H1 (cell line): ENCODE measurements around the gene DNAAF3. TPM values are rescaled to one million over a fixed set of nuclear protein-coding genes. Genes with fewer than 3 reads are reported as not detected.

Experiments
- CTCF ChIA-PET: fragments of 300-600 bp; sonication (Branson Sonifier 250); formaldehyde crosslinking; loops from one replicate; lab custom pipeline; 2021; ENCODE audit not compliant: partially characterized antibody; lab: Charles Lee
- POLR2A ChIA-PET: fragments of 300-600 bp; sonication (Branson Sonifier 250); formaldehyde crosslinking; loops from one replicate; lab custom pipeline; 2021; ENCODE audit warnings: inconsistent platforms; ENCODE audit not compliant: partially characterized antibody; lab: Charles Lee
- DNase-seq, 2 experiments: peaks; one replicate each; pipeline versions ENCODE4 v3.0.0 to v3.0.0-alpha.2; 2010 to 2022; ENCODE audit warnings: low spot score in 2 of 2, low read depth in 1 of 2, mixed read lengths in 1 of 2
- FAIRE-seq: peaks from 2 replicates; lab custom pipeline; 2011; peaks lifted over from hg19 to GRCh38; lab: Jason Lieb, UNC
- H2AFZ ChIP-seq: 2 replicates; pipeline ENCODE4 v1.8.1; 2012; ENCODE audit warnings: low read length, inconsistent platforms
- H2AK5ac ChIP-seq: 2 replicates; pipeline ENCODE4 v1.6.1; 2013; ENCODE audit warnings: low read depth, low read length
- H2BK120ac ChIP-seq: replicated peaks from 2 replicates; pipeline ENCODE3; 2013; ENCODE audit warnings: low read depth, low read length, inconsistent platforms
- H2BK12ac ChIP-seq: 2 replicates; pipeline ENCODE4 v1.6.1; 2013; ENCODE audit warnings: low read depth, low read length
- H2BK15ac ChIP-seq: 2 replicates; pipeline ENCODE4 v1.6.1; 2013; ENCODE audit warnings: low read length
- H2BK20ac ChIP-seq: 2 replicates; pipeline ENCODE4 v1.6.1; 2013; ENCODE audit warnings: low read length
- H2BK5ac ChIP-seq: 2 replicates; pipeline ENCODE4 v1.6.1; 2013; ENCODE audit warnings: low read depth, low read length
- H3K14ac ChIP-seq: 2 replicates; pipeline ENCODE4 v1.6.1; 2013; ENCODE audit warnings: inconsistent platforms; ENCODE audit not compliant: insufficient read length
- H3K18ac ChIP-seq: 2 replicates; pipeline ENCODE4 v1.6.1; 2013; ENCODE audit warnings: low read length; ENCODE audit errors: extremely low read depth
- H3K23ac ChIP-seq: 2 replicates; pipeline ENCODE4 v1.6.1; 2013; ENCODE audit warnings: inconsistent platforms; ENCODE audit not compliant: insufficient read length
- H3K23me2 ChIP-seq: 2 replicates; pipeline ENCODE4 v1.6.1; 2013; ENCODE audit warnings: low read depth, low read length
- H3K27ac ChIP-seq: 2 replicates; pipeline ENCODE4 v1.6.1; 2011; ENCODE audit warnings: low read depth, low read length, inconsistent platforms
- H3K27me3 ChIP-seq, 4 experiments: replicated peaks in 1 of 4; 1 replicate in 1 of 4; 2 replicates in 3 of 4; pipeline versions ENCODE4 v1.6.1 to v1.8.1; 2011 to 2013; ENCODE audit warnings: low read length in 3 of 4, mild to moderate bottlenecking in 3 of 4, inconsistent platforms in 2 of 4, mixed read lengths in 2 of 4, moderate library complexity in 1 of 4; ENCODE audit not compliant: control insufficient read depth in 3 of 4, insufficient read depth in 3 of 4; ENCODE audit errors: extremely low read depth in 1 of 4
- H3K36me3 ChIP-seq, 4 experiments: 2 replicates each; pipeline versions ENCODE4 v1.6.1 to v1.8.1; 2011 to 2013; ENCODE audit warnings: mild to moderate bottlenecking in 4 of 4, low read length in 3 of 4, moderate library complexity in 2 of 4, control low read depth in 1 of 4, inconsistent platforms in 1 of 4; ENCODE audit not compliant: insufficient read depth in 4 of 4, control insufficient read depth in 2 of 4
- H3K4ac ChIP-seq: replicated peaks from 2 replicates; pipeline ENCODE3; 2013; ENCODE audit warnings: low read length, low read depth, mixed read lengths, inconsistent platforms; ENCODE audit not compliant: insufficient read length
- H3K4me1 ChIP-seq, 4 experiments: replicated peaks in 1 of 4; 1 replicate in 1 of 4; 2 replicates in 3 of 4; pipeline versions ENCODE4 v1.6.1 to v1.8.1; 2011 to 2013; ENCODE audit warnings: low read length in 3 of 4, inconsistent platforms in 2 of 4, mixed read lengths in 1 of 4; ENCODE audit not compliant: insufficient read depth in 4 of 4, control insufficient read depth in 3 of 4
- H3K4me2 ChIP-seq, 2 experiments: 2 replicates each; pipeline versions ENCODE4 v1.6.1 to v1.8.1; 2011 to 2013; ENCODE audit warnings: low read depth in 2 of 2, low read length in 2 of 2, control low read depth in 1 of 2, inconsistent platforms in 1 of 2, mild to moderate bottlenecking in 1 of 2; ENCODE audit not compliant: insufficient read depth in 1 of 2
- H3K4me3 ChIP-seq, 4 experiments: fragments of 200-600, 300-600 bp in 1 of 4; sonication (generic), shearing (Covaris generic), sonication (Bioruptor Twin) in 1 of 4; 2 replicates each; pipeline versions ENCODE4 v1.5.1 to v1.8.1; 2011 to 2016; ENCODE audit warnings: low read length in 4 of 4, low read depth in 3 of 4, control low read depth in 2 of 4, inconsistent platforms in 2 of 4, mild to moderate bottlenecking in 2 of 4, mixed read lengths in 1 of 4, moderate library complexity in 1 of 4; ENCODE audit not compliant: insufficient read depth in 2 of 4; ENCODE audit errors: extremely low read depth in 1 of 4
- H3K56ac ChIP-seq: replicated peaks from 2 replicates; pipeline ENCODE3; 2013; ENCODE audit warnings: low read depth, mild to moderate bottlenecking, mixed read lengths, low read length, inconsistent platforms; ENCODE audit not compliant: insufficient read length
- H3K79me1 ChIP-seq: 2 replicates; pipeline ENCODE4 v1.6.1; 2013; ENCODE audit warnings: low read depth, low read length, control low read depth
- H3K79me2 ChIP-seq, 2 experiments: 2 replicates each; pipeline versions ENCODE4 v1.6.1 to v1.8.1; 2012 to 2013; ENCODE audit warnings: low read length in 2 of 2, mild to moderate bottlenecking in 2 of 2, inconsistent platforms in 1 of 2; ENCODE audit not compliant: insufficient read depth in 2 of 2, control insufficient read depth in 1 of 2
- H3K9ac ChIP-seq, 4 experiments: replicated peaks in 1 of 4; 1 replicate in 1 of 4; 2 replicates in 3 of 4; pipeline versions ENCODE4 v1.6.1 to v1.8.1; 2011 to 2013; ENCODE audit warnings: low read depth in 3 of 4, low read length in 3 of 4, control low read depth in 2 of 4, mild to moderate bottlenecking in 2 of 4, moderate library complexity in 2 of 4, inconsistent platforms in 1 of 4; ENCODE audit errors: extremely low read depth in 1 of 4
- H3K9me3 ChIP-seq, 2 experiments: 2 replicates each; pipeline versions ENCODE4 v1.6.1 to v1.8.1; 2012 to 2013; ENCODE audit warnings: mild to moderate bottlenecking in 2 of 2, moderate library complexity in 2 of 2, control low read depth in 1 of 2, inconsistent platforms in 1 of 2, low read depth in 1 of 2, low read length in 1 of 2, mixed read lengths in 1 of 2; ENCODE audit not compliant: insufficient read depth in 2 of 2
- H4K20me1 ChIP-seq, 2 experiments: replicated peaks in 1 of 2; 2 replicates each; pipeline versions ENCODE3 to v1.8.1; 2011 to 2013; ENCODE audit warnings: inconsistent platforms in 2 of 2, low read length in 2 of 2, mild to moderate bottlenecking in 1 of 2; ENCODE audit not compliant: insufficient read depth in 2 of 2, control insufficient read depth in 1 of 2
- H4K5ac ChIP-seq: 2 replicates; pipeline ENCODE4 v1.6.1; 2013; ENCODE audit warnings: low read length, low read depth, mixed read lengths, inconsistent platforms; ENCODE audit not compliant: insufficient read length
- H4K8ac ChIP-seq: 2 replicates; pipeline ENCODE4 v1.8.0; 2013; ENCODE audit warnings: mild to moderate bottlenecking, moderate library complexity, low read length, inconsistent platforms; ENCODE audit not compliant: insufficient read depth; ENCODE audit errors: extremely low read depth
- H4K91ac ChIP-seq: replicated peaks from 2 replicates; pipeline ENCODE3; 2013; ENCODE audit warnings: low read length, mixed read lengths, inconsistent platforms; ENCODE audit not compliant: insufficient read length
- BACH1 ChIP-seq: IDR thresholded peaks from 2 replicates; pipeline ENCODE4 v1.6.1; 2012; ENCODE audit warnings: low read length, improper control_type of control experiment
- E2F6 ChIP-seq: IDR thresholded peaks from 2 replicates; pipeline ENCODE4 v1.6.1; 2012; ENCODE audit warnings: inconsistent platforms
- HDAC2 ChIP-seq, 2 experiments: fragments of 300-600 bp in 1 of 2; sonication (generic) in 1 of 2; IDR thresholded peaks; 2 replicates each; pipeline ENCODE4 v1.6.1; 2011 to 2012; ENCODE audit warnings: low read depth in 2 of 2, low read length in 2 of 2, mild to moderate bottlenecking in 2 of 2, moderate library complexity in 2 of 2, borderline replicate concordance in 1 of 2, inconsistent platforms in 1 of 2
- KDM1A ChIP-seq: fragments of 200-600, 300-600 bp; sonication (generic); IDR thresholded peaks from 2 replicates; pipeline ENCODE4 v1.7.1; 2016; ENCODE audit warnings: mild to moderate bottlenecking, low read length, borderline replicate concordance
- RFX5 ChIP-seq: IDR thresholded peaks from 2 replicates; pipeline ENCODE4 v1.6.1; 2011; ENCODE audit warnings: low read depth, low read length, improper control_type of control experiment, borderline replicate concordance
- SIN3A ChIP-seq, 2 experiments: IDR thresholded peaks in 1 of 2; conservative IDR thresholded peaks in 1 of 2; 2 replicates each; pipeline ENCODE4 v1.6.1; 2011 to 2012; ENCODE audit warnings: low read length in 2 of 2, improper control_type of control experiment in 1 of 2, low read depth in 1 of 2, mild to moderate bottlenecking in 1 of 2
- WGBS, 2 experiments: shearing (Covaris generic) in 1 of 2; methylation state at CpG; one replicate each; pipeline versions ENCODE4 v1.1.6 to v1.1.7; 2013 to 2015; ENCODE audit warnings: low lambda C conversion rate in 2 of 2, mixed read lengths in 2 of 2, inconsistent platforms in 1 of 2, low coverage in 1 of 2, missing lambda C conversion rate in 1 of 2; ENCODE audit not compliant: insufficient replicate concordance in 2 of 2, insufficient coverage in 1 of 2, insufficient read length in 1 of 2; ENCODE audit errors: extremely low coverage in 1 of 2, missing lambda C conversion rate in 1 of 2; 5-methylcytosine and 5-hydroxymethylcytosine counted together
- polyA plus RNA-seq, 7 experiments: library from polyadenylated mRNA; depleted of rRNA in 3 of 7; stranded (reverse) in 5 of 7; unstranded in 2 of 7; fragments of >200 nt in 5 of 7; fragments of 200-250 nt in 2 of 7; gene quantifications; 1 replicate in 5 of 7; 2 replicates in 1 of 7; 4 replicates in 1 of 7; pipeline versions ENCODE4 v1.2.1 to v1.2.3, GENCODE V29; 2011 to 2013; ENCODE audit warnings: missing spikeins in 2 of 7, mixed read lengths in 2 of 7
- total RNA-seq: library from RNA; stranded (reverse); fragmentation: NEBNext Ultra II Directional; extraction: Animal tissue kit (Norgen Biotek cat#: 25700); gene quantifications from 2 replicates; pipeline ENCODE4 v1.2.1, GENCODE V29; 2021

Gene DNAAF3
- total and polyA plus RNA-seq, 2 of the 8 experiments (the other 6 are each of a cell fraction or from before 2014, with no cell fraction given), result 5.4 to 8.0 TPM

- H2BK12ac ChIP-seq, result 0 out of 2 replicates have a peak overlapping the region, but pooled peaks have one; percentile 27
- H3K79me2 ChIP-seq, result peaks cover 0 to 26% of the 10 kb centered on the region in 2 experiments; a peak in 2 of 4 replicates
- H4K91ac ChIP-seq, result no peak overlapping the region
- CTCF ChIA-PET, result interaction anchor here (0.6 to 1.2 kb wide), 5 partner anchors 9 to 63 kb away, joined by 3 to 4 read pairs (median 3); no protein-coding TSS in a partner anchor
- H3K18ac ChIP-seq, result no peak overlapping the region
- H3K4ac ChIP-seq, result no peak overlapping the region
- H4K20me1 ChIP-seq, result peaks cover 20 to 26% of the 10 kb centered on the region in 2 experiments
- no peak overlapping the region for H3K4me3 ChIP-seq
- no peak overlapping the region for H2BK15ac ChIP-seq
- POLR2A ChIA-PET, result interaction anchor here (1.0 kb wide), 1 partner anchor 12 kb away, joined by 3 read pairs; no protein-coding TSS in a partner anchor
- peaks cover 5% of the 10 kb centered on the region; the same call in 1 of the 2 replicates for H3K23me2 ChIP-seq
- no peak overlapping the region for H3K56ac ChIP-seq
- WGBS, 2 experiments, result 90% methylated on average over 21 of the region's 21 CpGs; no CpG with 5 or more reads in 1 of the 2 experiments
- H2BK120ac ChIP-seq, result no peak overlapping the region
- no peak overlapping the region for H4K5ac ChIP-seq
- FAIRE-seq, result no peak
- no peak overlapping the region for H2BK20ac ChIP-seq
- H3K36me3 ChIP-seq, result peaks cover 0 to 4% (median 0%) of the 10 kb centered on the region in 4 experiments; a peak in 1 of 8 replicates
- H3K4me1 ChIP-seq, result peaks cover 0 to 15% (median 10%) of the 10 kb centered on the region in 4 experiments; a peak in 5 of 7 replicates
- H3K79me1 ChIP-seq, result peaks cover 33% of the 10 kb centered on the region
- no peaks in the 10 kb centered on the region for H3K27me3 ChIP-seq
- TF ChIP-seq SIN3A (conservative IDR thresholded peaks at IDR 0.05 in 1 of 2, IDR thresholded peaks at IDR 0.05 in 1 of 2; ENCODE audit: low read depth in 1 of 2, low read length in 2 of 2), result no peak
- no peak for TF ChIP-seq KDM1A
- no peak for TF ChIP-seq RFX5
- TF ChIP-seq BACH1, result no peak
- no peak for TF ChIP-seq HDAC2 (IDR thresholded peaks at IDR 0.05; ENCODE audit: borderline replicate concordance in 1 of 2, low read depth in 2 of 2, low read length in 2 of 2)
- no peak for TF ChIP-seq E2F6
- no peak for DNase-seq
- H4K8ac ChIP-seq, result no peak overlapping the region
- H3K4me2 ChIP-seq, result no peak overlapping the region
- H3K9me3 ChIP-seq, result no peaks in the 10 kb centered on the region
- H2BK5ac ChIP-seq, result no peak overlapping the region
- H3K9ac ChIP-seq, result no peak overlapping the region
- H3K27ac ChIP-seq, result no peak overlapping the region
- H3K23ac ChIP-seq, result no peak overlapping the region
- no peak overlapping the region for H2AK5ac ChIP-seq
- no peak overlapping the region for H3K14ac ChIP-seq
- H2AFZ ChIP-seq, result no peak overlapping the region
These were observed 55.1 kb downstream of the DNAAF3 start for GRCh38 chr19:55111238-55111831.
